HepG2 (cell line): ENCODE measurements around the gene CBLN3. TPM values are rescaled to one million over a fixed set of nuclear protein-coding genes. Genes with fewer than 3 reads are reported as not detected.

Source experiments
- ATAD3A ChIP-seq: sonication (generic); formaldehyde crosslinking; IDR thresholded peaks from 2 replicates; pipeline ENCODE4 v1.4.0; 2020; ENCODE audit warnings: missing genetic modification reagents
- ETV6 ChIP-seq: sonication (generic); formaldehyde crosslinking; conservative IDR thresholded peaks from 2 replicates; pipeline ENCODE4 v1.4.0; 2020; ENCODE audit warnings: missing genetic modification reagents
- KAT8 ChIP-seq: IDR thresholded peaks from 2 replicates; pipeline ENCODE4 v1.6.1; 2016; ENCODE audit warnings: missing genetic modification reagents, missing compliant biosample characterization
- KDM4B ChIP-seq: sonication (generic); formaldehyde crosslinking; IDR thresholded peaks from 2 replicates; pipeline ENCODE4 v1.4.0; 2020; ENCODE audit warnings: missing genetic modification reagents
- MEF2D ChIP-seq: sonication (generic); formaldehyde crosslinking; IDR thresholded peaks from 2 replicates; pipeline ENCODE4 v1.5.1; 2020; ENCODE audit warnings: mild to moderate bottlenecking, missing genetic modification reagents
- MLLT10 ChIP-seq: sonication (generic); formaldehyde crosslinking; IDR thresholded peaks from 2 replicates; pipeline ENCODE4 v1.4.0; 2020; ENCODE audit warnings: missing genetic modification reagents
- NONO ChIP-seq, 2 experiments: fragments of 450-650 bp in 1 of 2; sonication (generic) in 1 of 2; formaldehyde crosslinking in 1 of 2; IDR thresholded peaks in 1 of 2; conservative IDR thresholded peaks in 1 of 2; 2 replicates each; pipeline versions ENCODE4 v1.6.1 to v1.8.0; 2017 to 2022; ENCODE audit warnings: mild to moderate bottlenecking in 1 of 2, missing genetic modification reagents in 1 of 2, moderate library complexity in 1 of 2
- NR1H2 ChIP-seq: sonication (generic); formaldehyde crosslinking; IDR thresholded peaks from 2 replicates; pipeline ENCODE4 v1.8.1; 2022; ENCODE audit warnings: low read depth, missing genetic modification reagents, borderline replicate concordance
- SRY ChIP-seq: sonication (generic); formaldehyde crosslinking; IDR thresholded peaks from 2 replicates; pipeline ENCODE4 v1.8.0; 2022; ENCODE audit warnings: mild to moderate bottlenecking, missing genetic modification reagents
- SSRP1 ChIP-seq: IDR thresholded peaks from 2 replicates; pipeline ENCODE4 v1.6.1; 2016; ENCODE audit warnings: control low read depth
- ZNF234 ChIP-seq: sonication (generic); formaldehyde crosslinking; conservative IDR thresholded peaks from 2 replicates; pipeline ENCODE4 v1.5.1; 2020; ENCODE audit warnings: mild to moderate bottlenecking, missing genetic modification reagents
- ZNF326 ChIP-seq: sonication (generic); formaldehyde crosslinking; IDR thresholded peaks from 2 replicates; pipeline ENCODE4 v1.4.0; 2020; ENCODE audit warnings: missing genetic modification reagents, borderline replicate concordance
- ZNF75D ChIP-seq: sonication (generic); formaldehyde crosslinking; IDR thresholded peaks from 2 replicates; pipeline ENCODE4 v1.8.1; 2023; ENCODE audit warnings: missing genetic modification reagents, mild to moderate bottlenecking, borderline replicate concordance
- ZSCAN29 ChIP-seq: sonication (generic); formaldehyde crosslinking; conservative IDR thresholded peaks from 2 replicates; pipeline ENCODE4 v1.4.0; 2020; ENCODE audit warnings: mild to moderate bottlenecking, missing genetic modification reagents
- polyA plus RNA-seq, 8 experiments: library from polyadenylated mRNA; depleted of rRNA in 3 of 8; stranded (reverse) in 7 of 8; unstranded in 1 of 8; fragments of >200 nt; fragmentation: Illumina TruSeq in 4 of 8; extraction: Trizol in 4 of 8; gene quantifications; 2 replicates each; pipeline versions ENCODE4 v1.2.1 to v1.2.3, GENCODE V29; 2011 to 2016; ENCODE audit warnings: low read depth in 4 of 8, missing spikeins in 1 of 8, mixed read lengths in 1 of 8; ENCODE audit not compliant: insufficient read depth in 1 of 8
- total RNA-seq, 5 experiments: library from RNA; depleted of rRNA; stranded (reverse); fragments of >200 nt; fragmentation: Illumina TruSeq; extraction: Trizol; gene quantifications; 2 replicates each; pipeline ENCODE4 v1.2.3, GENCODE V29; 2016; ENCODE audit warnings: low read depth in 1 of 5
- TF ChIP-seq, protein P1 (sequence below): sonication (generic); formaldehyde crosslinking; IDR thresholded peaks from 2 replicates; pipeline ENCODE4; 2020; ENCODE audit warnings: missing genetic modification reagents, mild to moderate bottlenecking, borderline replicate concordance
- TF ChIP-seq, protein P2 (sequence below): sonication (generic); formaldehyde crosslinking; conservative IDR thresholded peaks from 2 replicates; pipeline ENCODE4 v1.4.0; 2020; ENCODE audit warnings: missing genetic modification reagents
- TF ChIP-seq, protein P3 (sequence below): sonication (generic); formaldehyde crosslinking; IDR thresholded peaks from 2 replicates; pipeline ENCODE4 v1.4.0; 2020; ENCODE audit warnings: missing genetic modification reagents, low read depth, mild to moderate bottlenecking, borderline replicate concordance
- TF ChIP-seq, protein P4 (sequence below): sonication (generic); formaldehyde crosslinking; IDR thresholded peaks from 2 replicates; pipeline ENCODE4 v1.5.0; 2020; ENCODE audit warnings: missing genetic modification reagents, mild to moderate bottlenecking, borderline replicate concordance
- TF ChIP-seq, protein P5 (sequence below): sonication (generic); formaldehyde crosslinking; IDR thresholded peaks from 2 replicates; pipeline ENCODE4 v1.9.0; 2021; ENCODE audit warnings: missing genetic modification reagents, borderline replicate concordance

CBLN3 gene
- total and polyA plus RNA-seq, 2 of the 13 experiments (the other 11 are each of a cell fraction or from before 2014, with no cell fraction given): 0.66 to 0.98 TPM

DNA sequence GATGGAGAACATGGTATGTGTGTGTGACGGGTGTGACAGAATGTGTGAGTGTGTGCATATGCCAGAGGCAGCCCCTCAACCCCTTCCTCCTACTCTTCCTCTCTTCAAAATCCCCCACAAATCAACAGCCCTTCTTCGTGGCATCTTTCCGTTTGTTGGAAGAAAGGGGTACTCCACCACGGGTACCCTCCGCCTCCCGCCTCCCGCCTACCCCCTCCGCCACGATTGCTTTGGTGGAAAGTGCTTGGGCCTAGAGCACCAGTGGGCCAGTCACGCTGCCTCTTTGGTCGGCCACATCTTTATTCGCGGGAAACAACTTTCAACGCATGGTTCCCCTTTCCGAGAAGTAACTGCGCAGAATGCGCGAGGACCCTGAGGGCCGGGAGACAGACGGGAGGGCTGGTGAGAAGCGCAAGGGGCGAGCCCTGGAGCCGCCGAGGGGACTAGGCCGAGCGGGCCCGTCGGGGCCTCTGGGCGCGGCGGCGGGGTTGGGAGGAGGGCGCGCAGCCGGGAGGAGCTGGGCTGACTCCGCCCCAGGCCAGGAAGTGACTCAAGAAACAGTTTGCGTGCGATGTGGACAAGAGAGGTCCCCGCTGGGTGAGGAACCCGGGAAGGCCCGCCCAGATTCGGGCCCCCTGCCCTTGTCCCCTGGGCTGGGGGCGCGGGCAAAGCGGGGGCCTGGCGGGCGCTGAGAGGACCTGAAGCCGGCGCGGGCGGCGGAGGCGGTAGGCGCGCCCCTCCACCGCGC lies at the start of gene CBLN3, which contains the start of gene KHNYN (continued):
- TF ChIP-seq KDM4B (CRISPR knock-in tag) (peak; percentile 82; the same call in 1 of the 2 replicates), ZNF326 (CRISPR knock-in tag) (no peak), MLLT10 (CRISPR knock-in tag) (no peak), SRY (CRISPR knock-in tag) (no peak), MEF2D (peak; percentile 57; the same call in 1 of the 2 replicates), ZSCAN29 (CRISPR knock-in tag) (peak; percentile 61; the same call in 1 of the 2 replicates), KAT8 (peak; percentile 88), SSRP1 (CRISPR knock-in tag) (no peak; the same call in 1 of the 2 replicates), ZNF75D (no peak), ETV6 (CRISPR knock-in tag) (peak; percentile 37; the same call in 1 of the 2 replicates), NONO (IDR thresholded peaks at IDR 0.05) (no peak), NONO (CRISPR knock-in tag; conservative IDR thresholded peaks at IDR 0.05) (peak; percentile 68), ZNF234 (CRISPR knock-in tag) (no peak), ATAD3A (CRISPR knock-in tag) (peak; percentile 69), NR1H2 (CRISPR knock-in tag) (no peak)
- TF ChIP-seq, protein P1, sequence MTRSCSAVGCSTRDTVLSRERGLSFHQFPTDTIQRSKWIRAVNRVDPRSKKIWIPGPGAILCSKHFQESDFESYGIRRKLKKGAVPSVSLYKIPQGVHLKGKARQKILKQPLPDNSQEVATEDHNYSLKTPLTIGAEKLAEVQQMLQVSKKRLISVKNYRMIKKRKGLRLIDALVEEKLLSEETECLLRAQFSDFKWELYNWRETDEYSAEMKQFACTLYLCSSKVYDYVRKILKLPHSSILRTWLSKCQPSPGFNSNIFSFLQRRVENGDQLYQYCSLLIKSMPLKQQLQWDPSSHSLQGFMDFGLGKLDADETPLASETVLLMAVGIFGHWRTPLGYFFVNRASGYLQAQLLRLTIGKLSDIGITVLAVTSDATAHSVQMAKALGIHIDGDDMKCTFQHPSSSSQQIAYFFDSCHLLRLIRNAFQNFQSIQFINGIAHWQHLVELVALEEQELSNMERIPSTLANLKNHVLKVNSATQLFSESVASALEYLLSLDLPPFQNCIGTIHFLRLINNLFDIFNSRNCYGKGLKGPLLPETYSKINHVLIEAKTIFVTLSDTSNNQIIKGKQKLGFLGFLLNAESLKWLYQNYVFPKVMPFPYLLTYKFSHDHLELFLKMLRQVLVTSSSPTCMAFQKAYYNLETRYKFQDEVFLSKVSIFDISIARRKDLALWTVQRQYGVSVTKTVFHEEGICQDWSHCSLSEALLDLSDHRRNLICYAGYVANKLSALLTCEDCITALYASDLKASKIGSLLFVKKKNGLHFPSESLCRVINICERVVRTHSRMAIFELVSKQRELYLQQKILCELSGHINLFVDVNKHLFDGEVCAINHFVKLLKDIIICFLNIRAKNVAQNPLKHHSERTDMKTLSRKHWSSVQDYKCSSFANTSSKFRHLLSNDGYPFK (CRISPR knock-in tag): peak; percentile 83
- TF ChIP-seq, protein P2, sequence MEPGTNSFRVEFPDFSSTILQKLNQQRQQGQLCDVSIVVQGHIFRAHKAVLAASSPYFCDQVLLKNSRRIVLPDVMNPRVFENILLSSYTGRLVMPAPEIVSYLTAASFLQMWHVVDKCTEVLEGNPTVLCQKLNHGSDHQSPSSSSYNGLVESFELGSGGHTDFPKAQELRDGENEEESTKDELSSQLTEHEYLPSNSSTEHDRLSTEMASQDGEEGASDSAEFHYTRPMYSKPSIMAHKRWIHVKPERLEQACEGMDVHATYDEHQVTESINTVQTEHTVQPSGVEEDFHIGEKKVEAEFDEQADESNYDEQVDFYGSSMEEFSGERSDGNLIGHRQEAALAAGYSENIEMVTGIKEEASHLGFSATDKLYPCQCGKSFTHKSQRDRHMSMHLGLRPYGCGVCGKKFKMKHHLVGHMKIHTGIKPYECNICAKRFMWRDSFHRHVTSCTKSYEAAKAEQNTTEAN: peak; percentile 62
- TF ChIP-seq, protein P3, sequence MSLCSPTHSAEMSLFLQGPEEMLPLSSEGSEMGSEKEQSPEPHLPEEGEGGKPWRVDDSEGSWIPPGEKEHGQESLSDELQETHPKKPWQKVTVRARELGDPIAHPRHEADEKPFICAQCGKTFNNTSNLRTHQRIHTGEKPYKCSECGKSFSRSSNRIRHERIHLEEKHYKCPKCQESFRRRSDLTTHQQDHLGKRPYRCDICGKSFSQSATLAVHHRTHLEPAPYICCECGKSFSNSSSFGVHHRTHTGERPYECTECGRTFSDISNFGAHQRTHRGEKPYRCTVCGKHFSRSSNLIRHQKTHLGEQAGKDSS (CRISPR knock-in tag): peak; percentile 75
- TF ChIP-seq, protein P4, sequence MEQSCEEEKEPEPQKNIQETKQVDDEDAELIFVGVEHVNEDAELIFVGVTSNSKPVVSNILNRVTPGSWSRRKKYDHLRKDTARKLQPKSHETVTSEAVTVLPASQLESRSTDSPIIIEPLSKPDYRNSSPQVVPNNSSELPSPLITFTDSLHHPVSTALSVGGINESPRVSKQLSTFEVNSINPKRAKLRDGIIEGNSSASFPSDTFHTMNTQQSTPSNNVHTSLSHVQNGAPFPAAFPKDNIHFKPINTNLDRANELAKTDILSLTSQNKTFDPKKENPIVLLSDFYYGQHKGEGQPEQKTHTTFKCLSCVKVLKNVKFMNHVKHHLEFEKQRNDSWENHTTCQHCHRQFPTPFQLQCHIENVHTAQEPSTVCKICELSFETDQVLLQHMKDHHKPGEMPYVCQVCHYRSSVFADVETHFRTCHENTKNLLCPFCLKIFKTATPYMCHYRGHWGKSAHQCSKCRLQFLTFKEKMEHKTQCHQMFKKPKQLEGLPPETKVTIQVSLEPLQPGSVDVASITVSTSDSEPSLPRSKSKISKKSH: no peak
- TF ChIP-seq, protein P5, sequence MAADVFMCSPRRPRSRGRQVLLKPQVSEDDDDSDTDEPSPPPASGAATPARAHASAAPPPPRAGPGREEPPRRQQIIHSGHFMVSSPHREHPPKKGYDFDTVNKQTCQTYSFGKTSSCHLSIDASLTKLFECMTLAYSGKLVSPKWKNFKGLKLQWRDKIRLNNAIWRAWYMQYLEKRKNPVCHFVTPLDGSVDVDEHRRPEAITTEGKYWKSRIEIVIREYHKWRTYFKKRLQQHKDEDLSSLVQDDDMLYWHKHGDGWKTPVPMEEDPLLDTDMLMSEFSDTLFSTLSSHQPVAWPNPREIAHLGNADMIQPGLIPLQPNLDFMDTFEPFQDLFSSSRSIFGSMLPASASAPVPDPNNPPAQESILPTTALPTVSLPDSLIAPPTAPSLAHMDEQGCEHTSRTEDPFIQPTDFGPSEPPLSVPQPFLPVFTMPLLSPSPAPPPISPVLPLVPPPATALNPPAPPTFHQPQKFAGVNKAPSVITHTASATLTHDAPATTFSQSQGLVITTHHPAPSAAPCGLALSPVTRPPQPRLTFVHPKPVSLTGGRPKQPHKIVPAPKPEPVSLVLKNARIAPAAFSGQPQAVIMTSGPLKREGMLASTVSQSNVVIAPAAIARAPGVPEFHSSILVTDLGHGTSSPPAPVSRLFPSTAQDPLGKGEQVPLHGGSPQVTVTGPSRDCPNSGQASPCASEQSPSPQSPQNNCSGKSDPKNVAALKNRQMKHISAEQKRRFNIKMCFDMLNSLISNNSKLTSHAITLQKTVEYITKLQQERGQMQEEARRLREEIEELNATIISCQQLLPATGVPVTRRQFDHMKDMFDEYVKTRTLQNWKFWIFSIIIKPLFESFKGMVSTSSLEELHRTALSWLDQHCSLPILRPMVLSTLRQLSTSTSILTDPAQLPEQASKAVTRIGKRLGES (CRISPR knock-in tag): peak; percentile 29; the same call in 1 of the 2 replicates
